Endothelial cell of umbilical vein (primary cell): ENCODE data around the gene MAP3K4. TPM values are rescaled to one million over a fixed set of nuclear protein-coding genes. Genes with fewer than 3 reads are reported as not detected.

ENCODE experiments used
- BruUV-seq: library from RNA; stranded (reverse); fragments of 400-500 nt; replicated peaks from 2 replicates; lab custom pipeline; 2021; lab: Mats Ljungman, UMichigan
- CTCF ChIA-PET: fragments of 300-600, 350-600 bp; sonication (Branson Sonifier 250); formaldehyde crosslinking; loops from one replicate; lab custom pipeline; 2021; ENCODE audit warnings: antibody characterized with exemption, inconsistent platforms; lab: Charles Lee
- POLR2A ChIA-PET: fragments of 300-600, 350-600 bp; sonication (Branson Sonifier 250); formaldehyde crosslinking; loops from one replicate; lab custom pipeline; 2021; ENCODE audit warnings: antibody characterized with exemption, inconsistent platforms; lab: Charles Lee
- DNase-seq: peaks from one replicate; pipeline ENCODE4 v3.0.0-alpha.2; 2011; ENCODE audit warnings: low read depth, low spot score
- FAIRE-seq: peaks from 2 replicates; lab custom pipeline; 2011; peaks lifted over from hg19 to GRCh38; lab: Jason Lieb, UNC
- H2AFZ ChIP-seq: 2 replicates; pipeline ENCODE4 v1.6.0; 2012; ENCODE audit warnings: low read depth, low read length, control low read depth, inconsistent platforms
- H3K27ac ChIP-seq: 2 replicates; pipeline ENCODE4 v1.5.1; 2011; ENCODE audit warnings: low read depth, mild to moderate bottlenecking, control low read depth, low read length, moderate library complexity; ENCODE audit not compliant: insufficient read depth
- H3K27me3 ChIP-seq, 2 experiments: 2 replicates each; pipeline versions ENCODE4 v1.6.0 to v1.6.1; 2011; ENCODE audit warnings: low read length in 2 of 2, mixed read lengths in 1 of 2; ENCODE audit not compliant: control insufficient read depth in 2 of 2, insufficient read depth in 2 of 2
- H3K36me3 ChIP-seq, 2 experiments: 2 replicates in 1 of 2; 3 replicates in 1 of 2; pipeline ENCODE4 v1.5.1; 2011; ENCODE audit warnings: low read length in 2 of 2, mild to moderate bottlenecking in 1 of 2, moderate library complexity in 1 of 2; ENCODE audit not compliant: control insufficient read depth in 2 of 2, insufficient read depth in 2 of 2; ENCODE audit errors: extremely low read depth in 1 of 2
- H3K4me1 ChIP-seq: 3 replicates; pipeline ENCODE4 v1.5.1; 2011; ENCODE audit warnings: mild to moderate bottlenecking, low read length; ENCODE audit not compliant: control insufficient read depth, insufficient read depth; ENCODE audit errors: extremely low read depth
- H3K4me2 ChIP-seq: 2 replicates; pipeline ENCODE4 v1.6.1; 2011; ENCODE audit warnings: low read length, control low read depth, mixed read lengths; ENCODE audit not compliant: insufficient read depth
- H3K4me3 ChIP-seq, 3 experiments: fragments of 200-600 bp in 1 of 3; sonication (generic), shearing (Covaris generic) in 1 of 3; replicated peaks in 1 of 3; 2 replicates each; pipeline ENCODE4 v1.5.1; 2011 to 2016; ENCODE audit warnings: control low read depth in 3 of 3, low read length in 3 of 3, mild to moderate bottlenecking in 2 of 3, inconsistent platforms in 1 of 3, low read depth in 1 of 3, moderate library complexity in 1 of 3; ENCODE audit not compliant: insufficient read depth in 1 of 3
- H3K79me2 ChIP-seq: 2 replicates; pipeline ENCODE4 v1.6.0; 2012; ENCODE audit warnings: low read length, inconsistent platforms; ENCODE audit not compliant: control insufficient read depth, insufficient read depth
- H3K9ac ChIP-seq: replicated peaks from 2 replicates; pipeline ENCODE3; 2011; ENCODE audit warnings: low read length, control low read depth; ENCODE audit not compliant: insufficient read depth; ENCODE audit errors: extremely low read depth
- H3K9me1 ChIP-seq: replicated peaks from 3 replicates; pipeline ENCODE4 v1.6.0; 2011; ENCODE audit warnings: mild to moderate bottlenecking, low read length; ENCODE audit not compliant: control insufficient read depth, insufficient read depth; ENCODE audit errors: extremely low read depth
- H3K9me3 ChIP-seq: replicated peaks from 2 replicates; pipeline ENCODE4 v1.5.1; 2012; ENCODE audit warnings: low read length, inconsistent platforms; ENCODE audit not compliant: control insufficient read depth, insufficient read depth
- H4K20me1 ChIP-seq: replicated peaks from 2 replicates; pipeline ENCODE3; 2011; ENCODE audit warnings: mild to moderate bottlenecking, low read length; ENCODE audit not compliant: control insufficient read depth, insufficient read depth; ENCODE audit errors: extremely low read depth
- CTCF ChIP-seq, 2 donors: IDR thresholded peaks; 1 replicate in 1 of 2; 2 replicates in 1 of 2; pipeline ENCODE4 v1.5.1; 2011; ENCODE audit warnings: low read length in 2 of 2, mild to moderate bottlenecking in 2 of 2, moderate library complexity in 2 of 2, control low read depth in 1 of 2, inconsistent platforms in 1 of 2, low read depth in 1 of 2; ENCODE audit not compliant: insufficient read depth in 1 of 2; ENCODE audit errors: extremely low read depth in 1 of 2
- EZH2 ChIP-seq: IDR thresholded peaks from 2 replicates; pipeline ENCODE4 v1.6.1; 2012; ENCODE audit warnings: borderline replicate concordance, low read depth, mild to moderate bottlenecking, moderate library complexity, low read length, inconsistent platforms; ENCODE audit not compliant: severe bottlenecking
- FOS ChIP-seq: IDR thresholded peaks from 2 replicates; pipeline ENCODE4 v1.6.1; 2011; ENCODE audit warnings: mild to moderate bottlenecking, low read length, moderate library complexity, borderline replicate concordance; ENCODE audit not compliant: insufficient read depth
- GATA2 ChIP-seq: IDR thresholded peaks from 2 replicates; pipeline ENCODE4 v1.7.0; 2011; ENCODE audit warnings: low read depth, mild to moderate bottlenecking, moderate library complexity, mixed read lengths, low read length; ENCODE audit not compliant: insufficient read length, insufficient read depth
- JUN ChIP-seq: IDR thresholded peaks from 2 replicates; pipeline ENCODE4 v1.6.1; 2011; ENCODE audit warnings: borderline replicate concordance, low read depth; ENCODE audit not compliant: insufficient read length, insufficient read depth
- MAX ChIP-seq: IDR thresholded peaks from 2 replicates; pipeline ENCODE4 v1.6.1; 2011; ENCODE audit not compliant: insufficient read depth, insufficient read length
- MYC ChIP-seq: IDR thresholded peaks from one replicate; pipeline ENCODE4 v1.6.1; 2011; ENCODE audit warnings: mild to moderate bottlenecking, low read depth, low read length
- POLR2A ChIP-seq: IDR thresholded peaks from 2 replicates; pipeline ENCODE4 v1.6.1; 2012; ENCODE audit warnings: low read depth, mild to moderate bottlenecking, control low read depth, low read length
- POLR2AphosphoS5 ChIP-seq: IDR thresholded peaks from 2 replicates; pipeline ENCODE4 v1.6.1; 2012; ENCODE audit warnings: low read depth, mild to moderate bottlenecking, control low read depth, low read length, moderate library complexity; ENCODE audit not compliant: insufficient read depth
- dilution Hi-C: fragments of 300-500 bp; cut with MboI; formaldehyde crosslinking; loops from one replicate; pipeline ENCODE4 v1.15.0; 2019; ENCODE audit warnings: low sequenced_read_pairs; ENCODE audit not compliant: extremely low pct_ligation_motif_present
- intact Hi-C: fragments of 100-400 bp; cut with micrococcal nuclease; formaldehyde crosslinking; loops from one replicate; pipeline ENCODE4 v1.10.0; 2022
- polyA plus RNA-seq, 4 experiments: library from polyadenylated mRNA; depleted of rRNA in 3 of 4; stranded (reverse) in 3 of 4; unstranded in 1 of 4; fragments of >200 nt; gene quantifications; 2 replicates each; pipeline versions ENCODE4 v1.2.1 to v1.2.3, GENCODE V29; 2011 to 2012; ENCODE audit warnings: missing spikeins in 1 of 4
- total RNA-seq: library from RNA; stranded (reverse); gene quantifications from 2 replicates; pipeline ENCODE4 v1.2.3, GENCODE V29; 2021

MAP3K4 gene
- total and polyA plus RNA-seq, 2 donors (not counting 3 experiments of a cell fraction or from before 2014, with no cell fraction given) = 10.8 to 42.3 TPM

- TF ChIP-seq FOS (no peak), GATA2 (no peak), MAX (no peak), JUN (no peak), POLR2AphosphoS5 (no peak), POLR2A (no peak), CTCF (IDR thresholded peaks at IDR 0.05; ENCODE audit: extremely low read depth in 1 of 2, insufficient read depth in 1 of 2, low read depth in 1 of 2, low read length in 2 of 2) (no peak), EZH2 (no peak), MYC (no peak)
- Histone ChIP-seq H3K4me2 (no peak overlapping the region), H3K27ac (no peak overlapping the region), H3K9me3 (no peaks in the 10 kb centered on the region), H3K36me3 (peaks cover 8 to 12% of the 10 kb centered on the region in 2 experiments), H3K27me3 (no peaks in the 10 kb centered on the region), H3K4me3 (no peak overlapping the region), H3K4me1 (no peaks in the 10 kb centered on the region), H3K9me1 (no peaks in the 10 kb centered on the region), H4K20me1 (no peaks in the 10 kb centered on the region), H3K9ac (no peak overlapping the region), H2AFZ (no peak overlapping the region), H3K79me2 (no peaks in the 10 kb centered on the region)
- dilution Hi-C loops (no loop called here), intact Hi-C loops (no loop called here)
- no peak for DNase-seq
- no TSS peak for BruUV-seq
- POLR2A ChIA-PET = no interaction called here
- CTCF ChIA-PET = interaction anchor here (1.5 to 3.1 kb wide), 2 partner anchors 256 to 258 kb away, joined by 4 to 10 read pairs; no protein-coding TSS in a partner anchor
- FAIRE-seq = no peak
These were observed 123.9 kb downstream of the MAP3K4 start for GRCh38 chr6:161115468-161115867.
